ENCODE measurements around the gene AIFM3. TPM values are rescaled to one million over a fixed set of nuclear protein-coding genes. Genes with fewer than 3 reads are reported as not detected.

AIFM3 gene
- total RNA-seq, 1 experiment from 2014 or later: 9.7 TPM

DNA sequence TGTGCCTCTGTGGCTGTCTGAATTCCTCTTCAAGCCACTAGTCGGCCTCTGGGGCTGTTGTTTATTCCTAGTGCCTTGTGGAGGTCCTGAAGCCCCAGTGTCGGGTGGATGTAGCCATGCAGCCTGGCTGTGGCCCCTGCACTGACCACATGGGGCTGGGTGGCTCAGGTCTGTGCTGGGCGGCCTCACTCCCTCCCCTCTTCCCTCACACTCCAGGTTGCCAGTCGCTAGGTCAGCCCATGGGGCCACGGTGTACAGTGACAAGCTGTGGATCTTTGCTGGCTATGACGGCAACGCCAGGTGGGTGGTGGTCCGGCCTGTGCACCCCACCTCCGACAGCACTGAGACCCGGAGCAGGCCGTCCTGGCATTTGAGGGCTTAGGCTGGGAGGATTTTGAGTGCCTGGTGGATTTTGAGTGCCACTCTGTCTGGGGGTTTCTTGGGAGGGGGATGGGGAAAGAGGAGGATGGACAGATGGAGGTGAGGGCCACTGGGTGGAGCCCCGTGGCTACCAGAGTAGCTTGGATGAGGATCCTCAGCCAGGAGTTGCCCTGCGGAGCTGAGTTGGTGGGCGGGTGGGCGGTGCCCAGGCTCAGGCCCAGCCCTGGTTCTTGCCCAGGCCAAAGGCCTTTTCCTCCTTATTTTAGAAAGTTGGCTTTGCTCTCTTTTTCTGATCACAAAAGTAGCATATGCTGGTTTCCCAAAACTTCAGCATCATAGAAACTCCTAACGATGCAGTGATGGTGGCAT, 21.7 kb downstream of the AIFM3 start:
- Histone ChIP-seq H3K27ac (ENCODE audit: low read depth, low read length) (no peak overlapping the region), H3K4me2 (ENCODE audit: low read length) (no peak overlapping the region), H3K79me2 (ENCODE audit: insufficient read depth, low read length) (peaks cover 6% of the 10 kb centered on the region; the same call in 1 of the 2 replicates), H3K4me1 (ENCODE audit: control insufficient read depth in 1 of 2, insufficient read depth in 2 of 2, low read length in 2 of 2) (no peaks in the 10 kb centered on the region), H3K27me3 (ENCODE audit: insufficient read depth, low read length) (no peaks in the 10 kb centered on the region), H3K9me3 (ENCODE audit: control insufficient read depth in 1 of 2, insufficient read depth in 1 of 2, low read depth in 1 of 2, low read length in 2 of 2) (no peaks in the 10 kb centered on the region), H3K9me2 (ENCODE audit: insufficient read depth) (no peaks in the 10 kb centered on the region), H2AFZ (ENCODE audit: low read depth, low read length, poor library complexity, severe bottlenecking) (no peak overlapping the region), H3K4me3 (replicated peaks in 1 of 2; ENCODE audit: low read depth in 1 of 2, low read length in 2 of 2) (no peak overlapping the region), H3K36me3 (ENCODE audit: control insufficient read depth in 1 of 2, insufficient read depth in 2 of 2, low read length in 2 of 2) (peaks cover 7 to 15% of the 10 kb centered on the region in 2 experiments; a peak in 2 of 4 replicates), H3K9ac (ENCODE audit: low read length) (no peak overlapping the region), H4K20me1 (ENCODE audit: insufficient read depth) (no peaks in the 10 kb centered on the region)
- no peak for TF ChIP-seq ZNF274 (IDR thresholded peaks at IDR 0.05; ENCODE audit: low read depth, low read length)
- no peak for TF ChIP-seq ZFX (IDR thresholded peaks at IDR 0.05)
- ATAC-seq (no peak), DNase-seq (ENCODE audit: low read depth, low spot score) (no peak)
- RAD21 ChIA-PET (ENCODE audit: low non-redundant PET in 1 of 2, low total read pairs in 2 of 2, uncharacterized antibody in 2 of 2, unreplicated experiment in 2 of 2): no interaction called here
- POLR2A ChIA-PET: no interaction called here
- intact Hi-C loops (cut with micrococcal nuclease): no loop called here
- no TSS peak for BruUV-seq (replicated peaks)
- CTCF ChIA-PET: interaction anchor here (1.4 kb wide), 1 partner anchor 103 kb away, joined by 4 read pairs; no protein-coding TSS in a partner anchor

DNA sequence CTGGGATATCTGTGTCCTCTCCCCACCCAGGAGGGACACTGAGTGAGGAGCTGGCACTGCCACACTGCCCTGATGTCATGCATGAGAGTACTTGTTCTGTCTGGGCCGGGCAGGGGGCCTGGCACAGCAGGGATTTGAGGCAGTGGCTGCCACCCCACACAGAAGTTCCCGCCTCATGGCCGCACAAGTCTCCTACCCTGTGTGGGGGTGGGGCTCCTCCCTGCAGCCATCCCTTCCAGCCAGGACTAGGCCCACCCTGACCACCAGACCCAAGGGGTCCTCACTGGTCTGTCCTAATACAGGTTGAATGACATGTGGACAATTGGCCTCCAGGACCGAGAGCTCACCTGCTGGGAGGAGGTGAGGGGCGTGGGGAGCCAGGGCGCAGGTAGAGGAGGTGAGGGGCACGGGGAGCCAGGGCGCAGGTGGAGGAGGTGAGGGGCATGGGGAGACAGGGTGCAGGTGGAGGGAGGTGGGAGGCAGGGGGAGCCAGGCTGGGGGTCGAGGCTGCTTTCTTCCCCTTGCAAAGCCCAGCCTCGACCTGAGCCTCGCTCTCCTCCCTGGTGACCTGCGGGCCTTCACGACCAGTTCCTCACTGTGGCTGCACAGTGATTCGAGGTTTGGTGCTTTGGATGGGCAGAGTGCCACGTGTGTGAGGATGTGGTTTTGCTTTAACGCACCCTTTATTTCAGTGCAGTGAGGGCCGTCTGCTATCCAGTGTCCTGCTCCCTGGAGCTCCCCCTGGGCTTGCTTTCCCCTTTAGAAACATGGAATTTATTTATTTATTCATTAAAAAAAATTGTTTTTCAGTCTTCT, 22.5 kb downstream of the AIFM3 start:
- RAD21 ChIA-PET (ENCODE audit: low non-redundant PET in 1 of 2, low total read pairs in 2 of 2, uncharacterized antibody in 2 of 2, unreplicated experiment in 2 of 2): no interaction called here
- Histone ChIP-seq H3K9me3 (ENCODE audit: control insufficient read depth in 1 of 2, insufficient read depth in 1 of 2, low read depth in 1 of 2, low read length in 2 of 2) (no peaks in the 10 kb centered on the region), H3K27ac (ENCODE audit: low read depth, low read length) (no peak overlapping the region), H3K27me3 (ENCODE audit: insufficient read depth, low read length) (no peaks in the 10 kb centered on the region), H3K4me3 (replicated peaks in 1 of 2; ENCODE audit: low read depth in 1 of 2, low read length in 2 of 2) (no peak overlapping the region), H2AFZ (ENCODE audit: low read depth, low read length, poor library complexity, severe bottlenecking) (no peak overlapping the region), H3K9me2 (ENCODE audit: insufficient read depth) (no peaks in the 10 kb centered on the region), H3K4me2 (ENCODE audit: low read length) (no peak overlapping the region), H3K36me3 (ENCODE audit: control insufficient read depth in 1 of 2, insufficient read depth in 2 of 2, low read length in 2 of 2) (peaks cover 7 to 15% of the 10 kb centered on the region in 2 experiments; a peak in 2 of 4 replicates), H4K20me1 (ENCODE audit: insufficient read depth) (no peaks in the 10 kb centered on the region), H3K79me2 (ENCODE audit: insufficient read depth, low read length) (no peaks in the 10 kb centered on the region), H3K9ac (ENCODE audit: low read length) (no peak overlapping the region), H3K4me1 (ENCODE audit: control insufficient read depth in 1 of 2, insufficient read depth in 2 of 2, low read length in 2 of 2) (no peaks in the 10 kb centered on the region)
- CTCF ChIA-PET: no interaction called here
- BruUV-seq (replicated peaks): no TSS peak
- no peak for ATAC-seq
- intact Hi-C loops (cut with micrococcal nuclease): no loop called here
- DNase-seq (ENCODE audit: low read depth, low spot score): no peak
- POLR2A ChIA-PET: no interaction called here
- TF ChIP-seq, protein P1, sequence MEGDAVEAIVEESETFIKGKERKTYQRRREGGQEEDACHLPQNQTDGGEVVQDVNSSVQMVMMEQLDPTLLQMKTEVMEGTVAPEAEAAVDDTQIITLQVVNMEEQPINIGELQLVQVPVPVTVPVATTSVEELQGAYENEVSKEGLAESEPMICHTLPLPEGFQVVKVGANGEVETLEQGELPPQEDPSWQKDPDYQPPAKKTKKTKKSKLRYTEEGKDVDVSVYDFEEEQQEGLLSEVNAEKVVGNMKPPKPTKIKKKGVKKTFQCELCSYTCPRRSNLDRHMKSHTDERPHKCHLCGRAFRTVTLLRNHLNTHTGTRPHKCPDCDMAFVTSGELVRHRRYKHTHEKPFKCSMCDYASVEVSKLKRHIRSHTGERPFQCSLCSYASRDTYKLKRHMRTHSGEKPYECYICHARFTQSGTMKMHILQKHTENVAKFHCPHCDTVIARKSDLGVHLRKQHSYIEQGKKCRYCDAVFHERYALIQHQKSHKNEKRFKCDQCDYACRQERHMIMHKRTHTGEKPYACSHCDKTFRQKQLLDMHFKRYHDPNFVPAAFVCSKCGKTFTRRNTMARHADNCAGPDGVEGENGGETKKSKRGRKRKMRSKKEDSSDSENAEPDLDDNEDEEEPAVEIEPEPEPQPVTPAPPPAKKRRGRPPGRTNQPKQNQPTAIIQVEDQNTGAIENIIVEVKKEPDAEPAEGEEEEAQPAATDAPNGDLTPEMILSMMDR (IDR thresholded peaks at IDR 0.05 in 2 of 3, conservative IDR thresholded peaks at IDR 0.05 in 1 of 3; ENCODE audit: borderline replicate concordance in 1 of 3, insufficient read depth in 1 of 3, low read depth in 2 of 3, low read length in 2 of 3): no peak
- TF ChIP-seq EZH2 (IDR thresholded peaks at IDR 0.05) (no peak), POLR2AphosphoS5 (IDR thresholded peaks at IDR 0.05; ENCODE audit: low read depth, low read length) (no peak), EZH2phosphoT487 (IDR thresholded peaks at IDR 0.05; ENCODE audit: borderline replicate concordance) (no peak), POLR2A (IDR thresholded peaks at IDR 0.05; ENCODE audit: borderline replicate concordance, extremely low read depth, insufficient read depth, insufficient read length) (no peak), CEBPB (IDR thresholded peaks at IDR 0.05; ENCODE audit: low read depth) (no peak), EGR1 (IDR thresholded peaks at IDR 0.05; ENCODE audit: low read depth) (no peak), YY1 (IDR thresholded peaks at IDR 0.05; ENCODE audit: extremely low read depth, insufficient replicate concordance, low read depth, low read length) (no peak)
- TF ChIP-seq, protein P2, sequence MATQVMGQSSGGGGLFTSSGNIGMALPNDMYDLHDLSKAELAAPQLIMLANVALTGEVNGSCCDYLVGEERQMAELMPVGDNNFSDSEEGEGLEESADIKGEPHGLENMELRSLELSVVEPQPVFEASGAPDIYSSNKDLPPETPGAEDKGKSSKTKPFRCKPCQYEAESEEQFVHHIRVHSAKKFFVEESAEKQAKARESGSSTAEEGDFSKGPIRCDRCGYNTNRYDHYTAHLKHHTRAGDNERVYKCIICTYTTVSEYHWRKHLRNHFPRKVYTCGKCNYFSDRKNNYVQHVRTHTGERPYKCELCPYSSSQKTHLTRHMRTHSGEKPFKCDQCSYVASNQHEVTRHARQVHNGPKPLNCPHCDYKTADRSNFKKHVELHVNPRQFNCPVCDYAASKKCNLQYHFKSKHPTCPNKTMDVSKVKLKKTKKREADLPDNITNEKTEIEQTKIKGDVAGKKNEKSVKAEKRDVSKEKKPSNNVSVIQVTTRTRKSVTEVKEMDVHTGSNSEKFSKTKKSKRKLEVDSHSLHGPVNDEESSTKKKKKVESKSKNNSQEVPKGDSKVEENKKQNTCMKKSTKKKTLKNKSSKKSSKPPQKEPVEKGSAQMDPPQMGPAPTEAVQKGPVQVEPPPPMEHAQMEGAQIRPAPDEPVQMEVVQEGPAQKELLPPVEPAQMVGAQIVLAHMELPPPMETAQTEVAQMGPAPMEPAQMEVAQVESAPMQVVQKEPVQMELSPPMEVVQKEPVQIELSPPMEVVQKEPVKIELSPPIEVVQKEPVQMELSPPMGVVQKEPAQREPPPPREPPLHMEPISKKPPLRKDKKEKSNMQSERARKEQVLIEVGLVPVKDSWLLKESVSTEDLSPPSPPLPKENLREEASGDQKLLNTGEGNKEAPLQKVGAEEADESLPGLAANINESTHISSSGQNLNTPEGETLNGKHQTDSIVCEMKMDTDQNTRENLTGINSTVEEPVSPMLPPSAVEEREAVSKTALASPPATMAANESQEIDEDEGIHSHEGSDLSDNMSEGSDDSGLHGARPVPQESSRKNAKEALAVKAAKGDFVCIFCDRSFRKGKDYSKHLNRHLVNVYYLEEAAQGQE (IDR thresholded peaks at IDR 0.05; ENCODE audit: low read depth): no peak
- TF ChIP-seq, protein P3, sequence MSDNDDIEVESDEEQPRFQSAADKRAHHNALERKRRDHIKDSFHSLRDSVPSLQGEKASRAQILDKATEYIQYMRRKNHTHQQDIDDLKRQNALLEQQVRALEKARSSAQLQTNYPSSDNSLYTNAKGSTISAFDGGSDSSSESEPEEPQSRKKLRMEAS (IDR thresholded peaks at IDR 0.05): no peak
